Type B pancreatic cell (in vitro differentiated cells): ENCODE measurements around the gene GPR157. TPM values are rescaled to one million over a fixed set of nuclear protein-coding genes. Genes with fewer than 3 reads are reported as not detected.
A peak's percentile ranks its signal among the peaks of the same experiment; 100 is the strongest.

Experiments
- DNase-seq: peaks from one replicate; pipeline ENCODE4 v3.0.0; 2021; ENCODE audit warnings: mixed read lengths; ENCODE audit not compliant: unreplicated experiment; ENCODE audit errors: extremely low spot score
- H3K27ac Mint-ChIP-seq: 2 replicates; pipeline ENCODE4 v1.8.0; 2021; ENCODE audit warnings: mild to moderate bottlenecking, mixed read lengths
- H3K27me3 Mint-ChIP-seq: 2 replicates; pipeline ENCODE4 v1.8.0; 2021; ENCODE audit warnings: mixed read lengths
- H3K36me3 Mint-ChIP-seq: 2 replicates; pipeline ENCODE4 v1.8.0; 2021; ENCODE audit warnings: mixed read lengths
- H3K4me1 Mint-ChIP-seq: one replicate; pipeline ENCODE4 v1.8.0; 2021; ENCODE audit warnings: mixed read lengths; ENCODE audit not compliant: unreplicated experiment
- H3K4me3 Mint-ChIP-seq: 2 replicates; pipeline ENCODE4 v1.8.0; 2021; ENCODE audit warnings: mild to moderate bottlenecking, mixed read lengths
- H3K9me3 Mint-ChIP-seq: 2 replicates; pipeline ENCODE4 v1.8.0; 2021; ENCODE audit warnings: mixed read lengths
- CTCF ChIP-seq: fragments of 200-600 bp; sonication (generic); conservative IDR thresholded peaks from 2 replicates; pipeline ENCODE4 v1.5.0; 2021; ENCODE audit warnings: antibody characterized with exemption, mild to moderate bottlenecking
- total RNA-seq: library from RNA; stranded (reverse); gene quantifications from 2 replicates; pipeline ENCODE4 v1.2.1, GENCODE V29; 2021; ENCODE audit warnings: low replicate concordance

GPR157 gene
- total RNA-seq, 1 donor from 2014 or later: 7.7 TPM

GRCh38 chr1:9135073-9135836 is 6.4 kb upstream of the GPR157 start:
- DNase-seq: no peak
- Mint-ChIP-seq H3K27ac (no peak overlapping the region), H3K9me3 (no peaks in the 10 kb centered on the region), H3K27me3 (no peaks in the 10 kb centered on the region), H3K36me3 (peaks cover 3% of the 10 kb centered on the region), H3K4me3 (no peak overlapping the region), H3K4me1 (peaks cover 4% of the 10 kb centered on the region)
- TF ChIP-seq CTCF: no peak

- H3K27me3 Mint-ChIP-seq: no peaks in the 10 kb centered on the region
- no peaks in the 10 kb centered on the region for H3K36me3 Mint-ChIP-seq
- H3K4me1 Mint-ChIP-seq: peaks cover 4% of the 10 kb centered on the region
- DNase-seq: no peak
- no peak overlapping the region for H3K27ac Mint-ChIP-seq
- no peak for TF ChIP-seq CTCF
- H3K4me3 Mint-ChIP-seq: no peak overlapping the region
- H3K9me3 Mint-ChIP-seq: no peaks in the 10 kb centered on the region
These were observed 5.1 kb upstream of the GPR157 start for GRCh38 chr1:9133870-9134585.

- DNase-seq: peak; percentile 82
- Mint-ChIP-seq H3K4me1 (peaks cover 15% of the 10 kb centered on the region), H3K9me3 (peaks cover 5% of the 10 kb centered on the region), H3K27me3 (peaks cover 7% of the 10 kb centered on the region), H3K27ac (peak overlapping the region; percentile 97), H3K4me3 (peak overlapping the region; percentile 68), H3K36me3 (no peaks in the 10 kb centered on the region)
- TF ChIP-seq CTCF: no peak
These were observed 552 bp upstream of the GPR157 start for GRCh38 chr1:9129266-9130041.

- peaks cover 7% of the 10 kb centered on the region for H3K27me3 Mint-ChIP-seq
- peak overlapping the region; percentile 96 for H3K27ac Mint-ChIP-seq
- H3K4me3 Mint-ChIP-seq: peak overlapping the region; percentile 91
- DNase-seq: no peak
- H3K36me3 Mint-ChIP-seq: no peaks in the 10 kb centered on the region
- TF ChIP-seq CTCF: no peak
- H3K4me1 Mint-ChIP-seq: peaks cover 15% of the 10 kb centered on the region
- peaks cover 6% of the 10 kb centered on the region for H3K9me3 Mint-ChIP-seq
These were observed 759 bp downstream of the GPR157 start for GRCh38 chr1:9128166-9128519.

GRCh38 chr1:9127395-9128165 is 1.3 kb downstream of the GPR157 start:
- Mint-ChIP-seq H3K36me3 (no peaks in the 10 kb centered on the region), H3K27ac (peak overlapping the region; percentile 96)

More at GRCh38 chr1:9127395-9128165, 1.3 kb downstream of the GPR157 start:
- Mint-ChIP-seq H3K4me3 (peak overlapping the region; percentile 91), H3K27me3 (peaks cover 7% of the 10 kb centered on the region), H3K4me1 (peaks cover 15% of the 10 kb centered on the region), H3K9me3 (peaks cover 6% of the 10 kb centered on the region)
- no peak for TF ChIP-seq CTCF
- no peak for DNase-seq
